ENCODE measurements around the gene SLC16A12.
A peak's percentile ranks its signal among the peaks of the same experiment; 100 is the strongest.

Gene SLC16A12

GRCh38 chr10:89565180-89565579, 29.8 kb upstream of the SLC16A12 start:
- Histone ChIP-seq H3K4me1 (ENCODE audit: control insufficient read depth in 1 of 2, insufficient read depth in 1 of 2, low read depth in 1 of 2, low read length in 1 of 2) (no peaks in the 10 kb centered on the region), H3K27ac (no peak overlapping the region), H3K9me3 (no peaks in the 10 kb centered on the region), H3K4me3 (ENCODE audit: low read depth in 1 of 2, low read length in 1 of 2) (no peak overlapping the region), H3K27me3 (peaks cover 26% of the 10 kb centered on the region), H3K36me3 (no peaks in the 10 kb centered on the region)
- TF ChIP-seq, protein P1, sequence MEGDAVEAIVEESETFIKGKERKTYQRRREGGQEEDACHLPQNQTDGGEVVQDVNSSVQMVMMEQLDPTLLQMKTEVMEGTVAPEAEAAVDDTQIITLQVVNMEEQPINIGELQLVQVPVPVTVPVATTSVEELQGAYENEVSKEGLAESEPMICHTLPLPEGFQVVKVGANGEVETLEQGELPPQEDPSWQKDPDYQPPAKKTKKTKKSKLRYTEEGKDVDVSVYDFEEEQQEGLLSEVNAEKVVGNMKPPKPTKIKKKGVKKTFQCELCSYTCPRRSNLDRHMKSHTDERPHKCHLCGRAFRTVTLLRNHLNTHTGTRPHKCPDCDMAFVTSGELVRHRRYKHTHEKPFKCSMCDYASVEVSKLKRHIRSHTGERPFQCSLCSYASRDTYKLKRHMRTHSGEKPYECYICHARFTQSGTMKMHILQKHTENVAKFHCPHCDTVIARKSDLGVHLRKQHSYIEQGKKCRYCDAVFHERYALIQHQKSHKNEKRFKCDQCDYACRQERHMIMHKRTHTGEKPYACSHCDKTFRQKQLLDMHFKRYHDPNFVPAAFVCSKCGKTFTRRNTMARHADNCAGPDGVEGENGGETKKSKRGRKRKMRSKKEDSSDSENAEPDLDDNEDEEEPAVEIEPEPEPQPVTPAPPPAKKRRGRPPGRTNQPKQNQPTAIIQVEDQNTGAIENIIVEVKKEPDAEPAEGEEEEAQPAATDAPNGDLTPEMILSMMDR (IDR thresholded peaks at IDR 0.05) = no peak

DNA sequence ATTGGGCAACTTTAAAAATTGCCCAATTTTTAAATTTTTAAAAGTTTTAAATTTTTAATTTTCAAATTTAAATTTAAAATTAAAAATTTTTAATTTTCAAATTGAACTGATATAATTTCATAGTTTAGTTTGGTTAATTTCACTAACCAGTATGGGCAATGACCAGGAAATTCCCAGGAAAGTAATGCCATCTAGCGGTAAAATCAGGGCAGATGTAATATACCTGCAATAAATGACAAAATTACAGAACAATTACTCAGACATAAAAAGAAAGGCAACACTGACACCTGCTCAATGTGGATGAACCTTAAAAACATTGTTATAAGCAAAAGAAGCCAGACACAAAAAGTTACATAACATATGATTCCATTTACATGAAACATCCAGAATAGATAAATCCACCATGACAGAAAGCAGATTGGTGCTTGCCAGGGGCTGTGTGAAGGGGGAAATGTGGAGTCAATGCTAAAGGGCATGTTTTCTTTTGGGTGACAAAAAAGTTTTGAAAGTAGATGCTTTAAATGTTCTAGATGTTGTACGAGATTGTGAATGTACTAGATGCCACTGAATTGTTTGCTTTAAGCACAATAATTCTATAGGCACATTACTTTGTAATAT, 28.6 kb upstream of the SLC16A12 start:
- TF ChIP-seq, protein P1 (IDR thresholded peaks at IDR 0.05) = peak; percentile 5

GRCh38 chr10:89563311-89563710, 27.9 kb upstream of the SLC16A12 start:
- H3K4me3 ChIP-seq (ENCODE audit: low read depth in 1 of 2, low read length in 1 of 2) = no peak overlapping the region
- TF ChIP-seq, protein P1 (IDR thresholded peaks at IDR 0.05) = no peak

More for the DNA sequence above, 28.6 kb upstream of the SLC16A12 start:
- H3K4me3 ChIP-seq (ENCODE audit: low read depth in 1 of 2, low read length in 1 of 2) = no peak overlapping the region
- no peaks in the 10 kb centered on the region for H3K36me3 ChIP-seq
- no peaks in the 10 kb centered on the region for H3K9me3 ChIP-seq
- H3K27ac ChIP-seq = no peak overlapping the region
- H3K4me1 ChIP-seq (ENCODE audit: control insufficient read depth in 1 of 2, insufficient read depth in 1 of 2, low read depth in 1 of 2, low read length in 1 of 2) = no peaks in the 10 kb centered on the region
- H3K27me3 ChIP-seq = peaks cover 26% of the 10 kb centered on the region

GRCh38 chr10:89556600-89556999, 21.2 kb upstream of the SLC16A12 start:
- TF ChIP-seq, protein P1 (IDR thresholded peaks at IDR 0.05) = no peak
- Histone ChIP-seq H3K36me3 (no peaks in the 10 kb centered on the region), H3K9me3 (no peaks in the 10 kb centered on the region)

More at GRCh38 chr10:89563311-89563710, 27.9 kb upstream of the SLC16A12 start:
- Histone ChIP-seq H3K9me3 (no peaks in the 10 kb centered on the region), H3K27me3 (peaks cover 26% of the 10 kb centered on the region), H3K4me1 (ENCODE audit: control insufficient read depth in 1 of 2, insufficient read depth in 1 of 2, low read depth in 1 of 2, low read length in 1 of 2) (no peaks in the 10 kb centered on the region), H3K36me3 (no peaks in the 10 kb centered on the region), H3K27ac (no peak overlapping the region)

GRCh38 chr10:89555688-89556445, 20.5 kb upstream of the SLC16A12 start:
- Histone ChIP-seq H3K4me3 (ENCODE audit: low read depth in 1 of 2, low read length in 1 of 2) (no peak overlapping the region), H3K36me3 (no peaks in the 10 kb centered on the region), H3K9me3 (no peaks in the 10 kb centered on the region), H3K27me3 (no peaks in the 10 kb centered on the region), H3K27ac (no peak overlapping the region), H3K4me1 (ENCODE audit: control insufficient read depth in 1 of 2, insufficient read depth in 1 of 2, low read depth in 1 of 2, low read length in 1 of 2) (no peaks in the 10 kb centered on the region)
- TF ChIP-seq, protein P1 (IDR thresholded peaks at IDR 0.05) = no peak

More at GRCh38 chr10:89556600-89556999, 21.2 kb upstream of the SLC16A12 start:
- Histone ChIP-seq H3K4me3 (ENCODE audit: low read depth in 1 of 2, low read length in 1 of 2) (no peak overlapping the region), H3K27ac (no peak overlapping the region), H3K4me1 (ENCODE audit: control insufficient read depth in 1 of 2, insufficient read depth in 1 of 2, low read depth in 1 of 2, low read length in 1 of 2) (no peaks in the 10 kb centered on the region), H3K27me3 (no peaks in the 10 kb centered on the region)
